BLaER1 (cell line): Measurements from ENCODE around the gene AKT3.

Experiments used
- H3K27ac ChIP-seq: shearing (Covaris generic); formaldehyde crosslinking; 2 replicates; pipeline ENCODE4 v1.8.1; 2022
- H3K27me3 ChIP-seq: shearing (Covaris generic); formaldehyde crosslinking; 2 replicates; pipeline ENCODE4 v1.8.1; 2022
- H3K36me3 ChIP-seq: shearing (Covaris generic); formaldehyde crosslinking; 2 replicates; pipeline ENCODE4 v1.8.1; 2022
- H3K4me1 ChIP-seq: shearing (Covaris generic); formaldehyde crosslinking; 2 replicates; pipeline ENCODE4 v1.8.1; 2022
- H3K4me2 ChIP-seq: shearing (Covaris generic); formaldehyde crosslinking; 2 replicates; pipeline ENCODE4 v1.8.1; 2022
- H3K4me3 ChIP-seq: shearing (Covaris generic); formaldehyde crosslinking; 2 replicates; pipeline ENCODE4 v1.8.1; 2022
- H3K9ac ChIP-seq: shearing (Covaris generic); formaldehyde crosslinking; 2 replicates; pipeline ENCODE4 v1.8.1; 2022
- H3K9me3 ChIP-seq: shearing (Covaris generic); formaldehyde crosslinking; 2 replicates; pipeline ENCODE4 v1.8.1; 2022
- H4K20me1 ChIP-seq: shearing (Covaris generic); formaldehyde crosslinking; 2 replicates; pipeline ENCODE4 v1.8.1; 2022
- Cebpa-rat ChIP-seq: shearing (Covaris generic); IDR thresholded peaks from 2 replicates; pipeline ENCODE4 v1.8.1; 2022

The AKT3 gene

DNA sequence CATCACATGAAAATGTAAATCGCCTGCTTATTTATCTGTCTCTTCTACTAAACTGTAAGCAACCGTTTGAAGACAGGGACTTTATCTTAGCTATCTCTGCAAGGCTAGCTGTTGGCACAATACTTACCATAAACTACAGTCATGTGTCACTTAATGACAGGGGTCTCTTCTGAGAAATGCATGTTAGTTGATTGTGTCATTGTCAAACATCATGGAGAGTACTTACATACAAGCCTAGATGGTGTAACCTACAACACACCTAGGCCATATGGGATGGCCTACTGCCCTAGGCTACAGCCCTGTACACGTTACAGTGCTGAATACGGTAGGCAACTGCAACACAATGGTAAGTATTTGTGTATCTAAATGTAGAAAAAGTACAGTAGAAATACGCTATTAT is 326.3 kb downstream of the AKT3 start:
- peaks cover 7% of the 10 kb centered on the region; the same call in 1 of the 2 replicates for H3K4me1 ChIP-seq
- no peaks in the 10 kb centered on the region for H3K27me3 ChIP-seq
- H3K27ac ChIP-seq = no peak overlapping the region
- H3K9ac ChIP-seq = no peak overlapping the region
- H4K20me1 ChIP-seq = no peaks in the 10 kb centered on the region
- peaks cover 11% of the 10 kb centered on the region for H3K36me3 ChIP-seq
- H3K9me3 ChIP-seq = no peaks in the 10 kb centered on the region
- no peak overlapping the region for H3K4me3 ChIP-seq
- no peak for TF ChIP-seq Cebpa-rat
- no peak overlapping the region for H3K4me2 ChIP-seq

DNA sequence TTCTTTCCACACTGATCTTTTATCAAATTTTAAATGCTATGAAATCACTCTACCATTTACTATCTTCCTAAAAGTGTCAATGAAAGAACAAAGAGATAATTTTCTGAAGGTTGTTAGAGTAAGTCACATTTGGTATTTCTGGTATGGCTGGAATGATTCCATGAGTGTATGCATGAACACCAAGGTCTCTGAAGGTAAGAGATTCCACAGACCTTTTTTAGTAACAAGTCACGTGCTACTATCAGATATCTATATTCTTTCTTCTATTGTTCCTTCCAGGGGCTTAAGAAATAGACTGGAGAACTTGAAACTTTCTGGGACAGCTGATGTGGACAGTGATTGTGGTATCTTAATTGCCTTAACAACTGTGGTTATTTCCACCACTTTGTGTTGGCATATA is 329.2 kb downstream of the AKT3 start:
- no peak overlapping the region for H3K4me2 ChIP-seq
- no peak overlapping the region for H3K27ac ChIP-seq
- no peak overlapping the region for H3K4me3 ChIP-seq
- H3K36me3 ChIP-seq = peaks cover 16% of the 10 kb centered on the region
- no peak for TF ChIP-seq Cebpa-rat
- no peaks in the 10 kb centered on the region for H4K20me1 ChIP-seq
- peaks cover 7% of the 10 kb centered on the region; the same call in 1 of the 2 replicates for H3K4me1 ChIP-seq
- no peaks in the 10 kb centered on the region for H3K27me3 ChIP-seq
- peaks cover 14% of the 10 kb centered on the region for H3K9me3 ChIP-seq
- no peak overlapping the region for H3K9ac ChIP-seq

DNA sequence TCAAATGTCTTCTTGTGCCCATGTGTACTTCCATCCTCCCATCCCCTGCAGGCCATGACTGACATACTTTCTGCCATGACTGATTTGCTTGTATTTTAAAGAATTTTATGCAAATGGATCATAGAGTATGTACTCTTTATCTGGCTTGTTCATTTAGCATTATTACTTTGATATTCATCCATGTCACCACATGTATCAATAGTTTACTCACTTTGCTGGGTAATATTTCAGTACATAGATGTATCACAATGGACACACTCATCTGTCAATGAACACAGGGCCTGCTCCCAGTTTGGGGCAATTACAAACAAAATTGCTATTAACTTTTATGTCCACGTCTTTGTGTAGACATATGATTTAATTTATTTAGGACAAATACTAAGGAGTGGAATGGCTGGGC is 335.1 kb downstream of the AKT3 start:
- peaks cover 14% of the 10 kb centered on the region for H3K9me3 ChIP-seq
- H3K4me1 ChIP-seq = peaks cover 26% of the 10 kb centered on the region
- H3K27ac ChIP-seq = no peak overlapping the region
- H3K4me2 ChIP-seq = no peak overlapping the region
- no peaks in the 10 kb centered on the region for H4K20me1 ChIP-seq
- H3K27me3 ChIP-seq = no peaks in the 10 kb centered on the region
- H3K4me3 ChIP-seq = no peak overlapping the region
- peaks cover 22% of the 10 kb centered on the region for H3K36me3 ChIP-seq
- no peak for TF ChIP-seq Cebpa-rat
- H3K9ac ChIP-seq = no peak overlapping the region

DNA sequence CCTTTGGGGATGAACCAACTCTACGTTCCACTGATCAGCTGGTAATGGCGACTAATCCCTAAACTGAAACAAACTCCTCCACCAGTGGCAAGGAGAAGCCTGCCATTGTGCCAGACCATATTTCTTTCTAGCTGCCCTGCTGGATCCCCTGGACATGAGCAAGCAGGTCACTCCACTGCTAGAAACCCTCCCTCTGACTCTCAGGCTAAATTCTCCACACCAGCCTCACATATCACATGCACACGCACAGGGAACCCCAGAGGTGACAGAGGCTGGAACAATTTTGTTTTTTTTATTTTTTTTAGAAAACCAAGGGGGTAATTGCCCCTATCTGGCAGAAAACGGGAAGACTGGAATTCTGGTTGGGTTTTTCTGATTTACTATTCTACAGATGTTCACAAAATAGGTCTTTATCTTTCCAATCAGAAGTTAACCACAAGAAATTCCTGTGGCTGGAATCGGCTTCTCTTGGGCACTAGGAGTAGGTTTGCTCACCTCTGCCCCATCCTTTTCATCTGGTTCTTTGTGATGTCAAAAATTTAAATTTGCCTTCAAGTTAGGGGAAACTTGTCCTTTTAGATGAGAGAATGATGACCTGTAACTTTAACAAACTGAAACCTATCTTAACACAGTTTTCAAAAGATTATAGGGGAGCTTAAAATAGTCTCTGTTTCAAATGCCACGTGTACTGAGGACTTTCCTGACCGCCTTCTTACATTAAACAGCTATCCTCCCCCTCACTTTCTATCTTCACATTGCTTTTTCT is 336.1 kb downstream of the AKT3 start:
- Histone ChIP-seq H3K9ac (no peak overlapping the region), H3K4me3 (no peak overlapping the region), H4K20me1 (no peaks in the 10 kb centered on the region), H3K27ac (no peak overlapping the region), H3K27me3 (no peaks in the 10 kb centered on the region), H3K9me3 (peaks cover 14% of the 10 kb centered on the region), H3K4me1 (peaks cover 35% of the 10 kb centered on the region), H3K36me3 (peaks cover 22% of the 10 kb centered on the region), H3K4me2 (peak overlapping the region; percentile 82)
- TF ChIP-seq Cebpa-rat = no peak

DNA sequence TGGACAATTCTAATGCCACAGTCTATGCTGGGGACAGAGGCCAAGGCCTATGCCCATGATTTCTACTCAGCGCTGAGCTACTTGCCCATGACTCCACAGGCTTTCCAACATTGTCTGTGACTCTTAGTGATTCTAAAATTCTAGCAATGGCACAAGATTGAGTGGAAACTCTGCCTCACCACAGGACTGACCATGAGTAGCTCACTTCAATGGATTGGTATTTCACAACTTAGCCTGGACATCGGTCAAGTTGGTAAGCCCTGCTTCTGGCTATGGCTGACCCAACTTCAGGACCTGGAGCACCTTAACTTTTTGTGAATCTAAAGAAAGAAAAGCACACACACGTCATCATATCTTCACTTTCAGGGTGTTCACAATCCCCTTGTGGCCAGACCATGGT is 339.1 kb downstream of the AKT3 start:
- H3K27me3 ChIP-seq = no peaks in the 10 kb centered on the region
- no peak overlapping the region for H3K9ac ChIP-seq
- no peak overlapping the region for H3K27ac ChIP-seq
- H3K36me3 ChIP-seq = peaks cover 14% of the 10 kb centered on the region
- TF ChIP-seq Cebpa-rat = no peak
- H3K4me3 ChIP-seq = no peak overlapping the region
- no peaks in the 10 kb centered on the region for H4K20me1 ChIP-seq
- H3K4me1 ChIP-seq = peaks cover 65% of the 10 kb centered on the region
- no peak overlapping the region for H3K4me2 ChIP-seq
- no peaks in the 10 kb centered on the region for H3K9me3 ChIP-seq

DNA sequence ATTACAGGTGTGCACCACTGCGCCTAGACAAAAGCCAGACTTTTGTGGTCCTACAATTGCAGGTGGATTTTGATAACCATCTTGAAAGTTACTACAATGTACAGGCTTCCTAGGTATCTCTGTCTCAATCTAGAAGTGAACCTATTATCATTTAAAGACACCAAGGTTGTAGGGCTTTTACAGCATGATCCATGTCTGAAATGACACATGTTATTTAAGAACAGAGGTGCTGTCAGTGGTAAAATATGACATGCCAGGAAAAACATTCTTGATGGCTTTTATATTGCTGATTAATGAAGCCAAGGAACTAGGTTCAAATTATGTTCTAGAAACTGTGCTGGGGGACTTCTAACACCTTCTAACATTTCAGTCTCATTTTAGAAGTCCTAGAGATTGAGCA is 341.1 kb downstream of the AKT3 start:
- Histone ChIP-seq H3K9me3 (no peaks in the 10 kb centered on the region), H3K4me3 (no peak overlapping the region), H3K27me3 (no peaks in the 10 kb centered on the region), H3K4me2 (peak overlapping the region; percentile 84), H3K27ac (peak overlapping the region; percentile 70), H3K4me1 (peaks cover 67% of the 10 kb centered on the region), H3K9ac (peak overlapping the region; percentile 59; the same call in 1 of the 2 replicates), H3K36me3 (peaks cover 14% of the 10 kb centered on the region), H4K20me1 (no peaks in the 10 kb centered on the region)
- no peak for TF ChIP-seq Cebpa-rat

DNA sequence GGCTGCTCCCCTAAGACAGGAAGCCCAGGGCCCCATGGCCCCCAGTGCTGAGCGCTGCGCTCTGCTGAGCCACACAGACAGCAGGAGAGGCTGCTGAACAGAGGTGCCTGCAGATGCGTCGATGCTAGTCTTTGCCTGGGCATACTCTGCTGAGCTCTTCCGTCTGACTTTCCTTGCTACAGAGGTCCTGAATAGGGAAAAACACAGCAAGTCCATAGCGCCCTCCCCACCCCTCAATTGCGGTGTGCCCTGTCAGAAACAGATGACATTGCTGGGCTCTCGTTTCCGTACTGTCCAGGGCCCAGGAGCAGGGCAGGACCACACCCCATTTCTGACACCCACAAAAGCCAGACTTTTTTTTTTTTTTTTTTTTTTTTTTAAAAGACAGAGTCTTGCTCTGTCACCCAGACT is 341.7 kb downstream of the AKT3 start:
- Histone ChIP-seq H3K4me1 (peaks cover 61% of the 10 kb centered on the region), H3K9me3 (no peaks in the 10 kb centered on the region), H3K36me3 (peaks cover 14% of the 10 kb centered on the region), H4K20me1 (no peaks in the 10 kb centered on the region), H3K9ac (peak overlapping the region; percentile 59), H3K27me3 (no peaks in the 10 kb centered on the region), H3K4me3 (peak overlapping the region; percentile 49; the same call in 1 of the 2 replicates), H3K4me2 (peak overlapping the region; percentile 84), H3K27ac (peak overlapping the region; percentile 70)
- TF ChIP-seq Cebpa-rat = no peak

DNA sequence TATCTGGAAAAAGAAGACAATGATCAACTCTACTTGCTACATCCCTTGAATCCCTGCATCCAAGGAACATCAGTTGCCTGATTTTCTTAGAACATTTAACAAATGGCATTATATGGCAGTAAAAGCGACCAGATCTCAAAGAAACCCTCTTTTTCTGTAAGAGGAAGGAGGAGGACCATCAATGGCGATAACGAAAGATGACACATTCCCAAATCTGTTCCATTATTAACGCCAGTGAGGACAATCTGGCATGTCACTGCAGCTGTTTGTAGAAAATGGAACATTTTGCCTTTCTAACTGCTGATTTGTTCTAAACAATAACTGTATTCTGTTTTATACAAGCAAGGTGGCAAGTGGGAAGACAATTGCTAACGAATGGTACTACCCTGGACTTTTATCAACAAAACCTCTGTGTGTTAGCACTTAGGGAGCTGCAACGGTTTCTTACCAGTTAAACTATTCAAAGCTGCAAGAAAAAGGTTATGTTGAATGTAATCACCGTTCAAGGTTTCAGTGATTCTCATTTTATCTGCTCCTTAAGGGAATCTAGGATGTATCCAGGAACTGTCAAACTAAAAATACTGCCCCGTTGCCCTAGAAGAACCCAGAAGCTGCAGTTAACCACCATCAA is 342.3 kb downstream of the AKT3 start:
- H4K20me1 ChIP-seq = no peaks in the 10 kb centered on the region
- TF ChIP-seq Cebpa-rat = no peak
- peak overlapping the region; percentile 84 for H3K4me2 ChIP-seq
- peak overlapping the region; percentile 49 for H3K4me3 ChIP-seq
- peak overlapping the region; percentile 59 for H3K9ac ChIP-seq
- peak overlapping the region; percentile 70 for H3K27ac ChIP-seq
- no peaks in the 10 kb centered on the region for H3K9me3 ChIP-seq
- H3K27me3 ChIP-seq = no peaks in the 10 kb centered on the region
- peaks cover 14% of the 10 kb centered on the region for H3K36me3 ChIP-seq
- H3K4me1 ChIP-seq = peaks cover 55% of the 10 kb centered on the region

DNA sequence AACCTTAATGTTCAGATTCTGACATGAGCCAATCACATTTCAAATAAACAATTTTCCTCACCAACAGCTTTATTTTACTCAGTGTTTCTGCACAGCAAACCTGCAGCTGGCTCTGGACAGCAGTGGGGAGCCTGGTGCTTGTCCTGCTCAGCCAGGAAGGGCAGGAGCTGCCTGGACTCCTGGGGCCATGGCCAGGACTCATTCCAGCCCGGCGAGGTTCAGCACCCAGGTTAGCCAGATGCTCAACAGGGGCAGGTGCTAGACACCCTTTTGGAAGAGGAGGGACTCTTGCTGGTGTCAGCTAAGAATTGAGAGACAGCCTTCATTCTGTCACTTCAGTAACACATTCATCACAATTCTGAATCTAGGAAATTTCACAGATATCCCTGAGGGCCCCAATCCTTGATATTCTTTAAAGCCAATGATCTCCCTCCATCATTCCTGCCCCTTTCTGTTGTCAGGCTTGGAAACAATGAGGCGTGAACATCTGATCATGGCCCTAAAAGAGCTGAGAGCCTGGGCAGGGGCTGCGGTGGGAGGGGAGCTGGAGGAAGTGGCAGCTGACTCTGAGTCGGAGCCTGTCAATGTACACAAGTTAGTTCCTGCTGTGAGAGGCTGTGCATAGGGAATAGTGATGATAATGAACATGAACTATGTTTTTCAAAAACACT is 342.9 kb downstream of the AKT3 start:
- Histone ChIP-seq H3K36me3 (peaks cover 16% of the 10 kb centered on the region), H3K27me3 (no peaks in the 10 kb centered on the region), H3K4me1 (peaks cover 49% of the 10 kb centered on the region), H3K4me3 (peak overlapping the region; percentile 49), H3K27ac (peak overlapping the region; percentile 70), H4K20me1 (no peaks in the 10 kb centered on the region), H3K4me2 (peak overlapping the region; percentile 84), H3K9me3 (no peaks in the 10 kb centered on the region), H3K9ac (peak overlapping the region; percentile 59; the same call in 1 of the 2 replicates)
- TF ChIP-seq Cebpa-rat = no peak
